HEK293 (cell line): Measurements from ENCODE around the gene ZNF577.

Source experiments
- CTCF ChIP-seq: fragments of 450-650 bp; formaldehyde crosslinking; IDR thresholded peaks from 2 replicates; pipeline ENCODE4 v1.5.1; 2016; ENCODE audit warnings: missing biosample characterization, missing genetic modification characterization
- KLF10 ChIP-seq: fragments of 450-650 bp; IDR thresholded peaks from 2 replicates; pipeline ENCODE4 v1.5.1; 2018; ENCODE audit warnings: missing biosample characterization, mild to moderate bottlenecking, missing genetic modification characterization
- PRDM10 ChIP-seq: fragments of 450-650 bp; formaldehyde crosslinking; IDR thresholded peaks from 2 replicates; pipeline ENCODE4 v1.5.1; 2016; ENCODE audit warnings: missing biosample characterization, missing genetic modification characterization
- ZBTB17 ChIP-seq: fragments of 450-650 bp; formaldehyde crosslinking; IDR thresholded peaks from 2 replicates; pipeline ENCODE4 v1.5.1; 2016; ENCODE audit warnings: missing biosample characterization, missing genetic modification characterization
- ZNF175 ChIP-seq: fragments of 450-650 bp; formaldehyde crosslinking; IDR thresholded peaks from 2 replicates; pipeline ENCODE4 v1.5.1; 2016; ENCODE audit warnings: missing biosample characterization, missing genetic modification characterization
- ZNF302 ChIP-seq: fragments of 450-650 bp; formaldehyde crosslinking; IDR thresholded peaks from 2 replicates; pipeline ENCODE4 v1.5.1; 2016; ENCODE audit warnings: missing biosample characterization, missing genetic modification characterization, low read depth

GRCh38 chr19:51891193-51891747, 3.5 kb upstream of the ZNF577 start:
- TF ChIP-seq ZNF175 (tag by site-specific recombination) (no peak), CTCF (tag by site-specific recombination) (no peak), KLF10 (no peak), PRDM10 (no peak), ZNF302 (no peak), ZBTB17 (tag by site-specific recombination) (no peak)
